ENCODE measurements around the gene SPN.
"Not testable (repeated sequence)": the region's sequence is repeated elsewhere in the genome, so short reads cannot be mapped to it uniquely, and the experiment has no call there.

Gene SPN

GRCh38 chr16:29708917-29709600 is 46.0 kb downstream of the SPN start:
- DNase-seq: no peak

GRCh38 chr16:29709657-29710056 is 46.6 kb downstream of the SPN start:
- DNase-seq: not testable (repeated sequence)

- DNase-seq: peak; percentile 5
These were observed 47.5 kb downstream of the SPN start for GRCh38 chr16:29710227-29711219.

- no peak for DNase-seq
These were observed 49.8 kb downstream of the SPN start for GRCh38 chr16:29712809-29713208.

GRCh38 chr16:29714396-29714795 is 51.3 kb downstream of the SPN start:
- DNase-seq: no peak

- DNase-seq: no peak
These were observed 51.9 kb downstream of the SPN start for GRCh38 chr16:29714972-29715371.

- DNase-seq: no peak
These were observed 54.1 kb downstream of the SPN start for GRCh38 chr16:29717113-29717512.

GRCh38 chr16:29719063-29719462 is 56.0 kb downstream of the SPN start:
- DNase-seq: no peak
